ENCODE results near the gene EXOC2. TPM values are rescaled to one million over a fixed set of nuclear protein-coding genes. Genes with fewer than 3 reads are reported as not detected.
"Not testable (repeated sequence)": the region's sequence is repeated elsewhere in the genome, so short reads cannot be mapped to it uniquely, and the experiment has no call there.

Gene EXOC2
- total RNA-seq, 1 donor from 2014 or later, result 30.0 TPM

DNA sequence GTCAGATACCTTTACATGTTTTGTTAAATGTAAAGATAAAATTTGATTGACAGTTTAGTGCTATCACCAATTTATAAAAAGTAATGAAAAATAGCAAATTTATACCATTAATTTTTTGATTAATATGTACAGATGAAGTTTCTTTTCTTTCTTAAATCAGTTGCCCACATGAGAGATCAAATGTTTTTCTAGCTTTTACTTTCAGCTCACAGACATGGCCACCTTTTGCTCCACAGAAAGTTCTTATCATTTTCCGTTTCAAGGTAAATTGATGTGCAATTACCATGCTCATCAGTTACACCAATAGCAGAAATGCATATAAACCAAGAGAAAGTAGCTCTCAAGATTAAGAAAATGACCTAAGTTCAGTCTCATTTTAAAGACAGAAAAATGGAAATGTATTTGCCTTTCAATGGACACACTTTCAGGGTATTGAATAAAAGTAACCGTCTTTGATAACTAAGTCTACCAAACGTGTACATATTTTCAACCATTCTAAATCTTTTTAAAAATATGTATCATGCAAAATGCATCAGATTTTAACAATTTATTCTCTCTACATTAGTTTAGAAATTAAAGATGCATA is 16.6 kb upstream of the EXOC2 start:
- DNase-seq (ENCODE audit: low read depth), result no peak

GRCh38 chr6:708237-708598 is 15.3 kb upstream of the EXOC2 start:
- no peak for DNase-seq (ENCODE audit: low read depth)

DNA sequence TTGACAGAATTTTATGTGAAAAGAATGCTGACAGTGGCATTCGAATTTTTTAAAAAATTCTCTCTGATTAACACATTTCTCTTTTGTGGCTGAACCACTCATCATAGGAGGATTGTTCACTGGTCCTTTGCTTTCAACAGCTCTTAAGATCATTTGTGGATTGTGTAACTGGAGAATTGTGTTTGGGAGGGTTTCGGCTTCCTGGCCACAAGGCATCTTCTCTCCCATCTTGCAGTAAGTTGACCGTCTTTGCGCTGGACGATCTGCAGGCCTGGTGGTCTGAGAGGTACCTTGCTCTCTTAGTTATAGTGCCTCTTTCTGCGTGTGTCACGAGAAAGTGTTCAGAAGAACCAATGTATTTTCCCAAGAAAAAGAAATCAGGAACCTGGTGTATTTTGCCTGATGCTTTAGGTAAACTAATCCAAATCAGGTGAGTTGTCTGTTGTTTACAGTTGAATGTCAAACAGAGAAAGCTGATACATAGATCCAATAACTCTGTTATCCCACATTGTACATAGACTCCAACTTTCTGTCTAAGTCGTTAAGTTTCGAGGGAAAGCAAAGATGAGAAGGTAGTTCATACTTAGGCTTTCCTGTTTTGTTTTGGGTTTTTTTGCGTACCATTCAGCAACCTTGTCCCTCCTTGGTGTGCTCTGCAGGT is 14.8 kb upstream of the EXOC2 start:
- DNase-seq (ENCODE audit: low read depth), result no peak

DNA sequence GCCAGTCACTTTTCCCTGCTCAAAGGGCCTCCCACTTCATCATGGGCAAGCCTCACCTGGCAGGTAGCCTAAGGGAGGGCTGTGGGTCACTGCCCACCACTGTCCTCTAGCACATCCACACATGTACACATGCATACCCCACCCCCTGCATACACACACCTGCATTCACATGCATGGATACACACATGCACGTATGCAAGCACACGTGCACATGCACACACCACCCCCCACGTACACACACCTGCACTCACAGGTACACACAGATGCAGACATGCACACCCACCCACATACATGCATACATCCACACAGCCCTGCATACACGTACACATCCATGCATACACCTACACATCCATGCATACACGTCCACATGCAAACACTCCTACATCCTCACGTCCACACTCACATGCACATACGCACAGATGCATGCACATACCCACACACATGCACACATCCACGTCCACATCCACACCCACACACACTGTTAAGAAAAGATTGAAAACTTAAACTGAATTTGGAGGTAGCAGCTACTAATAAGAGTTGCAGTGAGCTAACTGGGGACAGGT is 14.0 kb upstream of the EXOC2 start:
- no peak for DNase-seq (ENCODE audit: low read depth)

DNA sequence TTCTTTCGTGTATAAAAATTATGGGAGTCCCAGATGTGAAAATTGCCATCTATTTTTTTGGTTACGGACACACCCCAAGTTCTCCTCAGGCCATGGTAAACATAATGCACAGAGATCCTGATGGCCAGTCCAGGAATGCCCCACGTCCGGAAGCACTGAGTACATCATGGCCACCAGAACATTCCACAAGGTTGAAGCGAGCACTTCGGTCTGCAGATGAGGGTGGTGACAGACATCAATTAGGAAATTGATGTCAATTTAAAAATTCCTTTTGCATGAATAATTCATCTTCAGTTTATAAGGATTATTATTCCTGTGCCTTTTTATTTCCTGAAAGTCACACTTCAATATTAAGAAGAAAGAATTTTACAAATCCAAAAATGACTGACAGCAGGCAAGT is 13.2 kb upstream of the EXOC2 start:
- no peak for DNase-seq (ENCODE audit: low read depth)

DNA sequence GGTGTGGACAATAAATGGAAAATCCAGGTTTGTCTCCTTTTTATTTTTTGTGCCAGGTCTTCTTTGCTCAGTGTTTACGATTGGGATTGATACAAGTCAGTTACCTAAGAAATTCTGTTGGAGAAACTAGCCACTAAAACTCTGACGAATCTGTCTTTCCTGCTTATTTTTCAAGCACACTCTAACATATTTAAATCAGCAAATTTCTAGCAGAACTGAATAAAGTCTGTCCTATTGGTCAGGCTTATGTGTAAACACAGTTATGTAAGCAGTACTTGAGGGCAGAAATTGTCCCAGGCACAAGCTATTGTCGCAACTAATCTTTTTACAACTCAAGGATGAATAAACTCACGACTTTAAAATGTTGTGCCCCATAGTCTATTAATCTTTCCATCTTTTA is 12.1 kb upstream of the EXOC2 start:
- no peak for DNase-seq (ENCODE audit: low read depth)

- no peak for DNase-seq (ENCODE audit: low read depth)
Observed at GRCh38 chr6:704046-704445, 11.1 kb upstream of the EXOC2 start.

DNA sequence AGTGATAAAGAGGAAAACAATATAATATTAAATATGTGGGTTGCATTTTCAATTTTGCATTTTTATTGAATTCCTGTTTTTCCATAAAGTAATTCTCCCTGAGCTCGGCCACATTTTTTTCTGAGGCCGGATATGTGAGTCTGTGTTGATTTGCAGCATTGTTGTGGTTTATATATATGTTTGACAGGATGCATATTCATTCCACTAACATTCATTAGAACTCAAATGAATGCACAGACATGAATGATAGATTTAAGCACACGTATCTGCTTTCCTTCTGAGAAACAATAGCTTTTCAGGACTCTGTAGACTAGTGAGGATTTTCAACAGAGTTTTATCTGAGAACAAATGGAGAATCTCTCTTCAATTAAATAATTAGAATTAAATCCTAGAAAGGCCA is 10.6 kb upstream of the EXOC2 start:
- no peak for DNase-seq (ENCODE audit: low read depth)

GRCh38 chr6:701700-702479 is 9.0 kb upstream of the EXOC2 start:
- DNase-seq (ENCODE audit: low read depth), result no peak

DNA sequence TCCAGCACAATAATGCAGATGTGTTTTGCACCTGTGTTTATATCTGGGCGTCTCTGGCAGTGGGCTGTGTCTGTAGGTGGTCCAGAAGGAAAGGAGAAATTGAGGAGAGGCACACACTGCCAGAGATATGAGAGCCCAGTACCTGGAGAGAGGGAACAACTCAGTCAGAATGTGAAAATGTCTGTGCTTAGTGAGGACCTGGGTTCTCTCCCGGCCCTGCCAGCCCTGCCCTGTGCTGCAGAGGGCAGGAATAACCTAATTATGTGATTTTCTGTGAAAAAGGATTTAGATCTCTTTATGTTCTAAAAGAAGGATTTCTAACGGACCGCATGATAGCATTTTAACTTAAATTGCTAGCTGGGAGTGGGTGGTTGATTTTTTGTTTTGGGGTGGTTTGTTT is 8.3 kb upstream of the EXOC2 start:
- DNase-seq (ENCODE audit: low read depth), result no peak

- DNase-seq (ENCODE audit: low read depth), result no peak
Observed at GRCh38 chr6:700490-700889, 7.6 kb upstream of the EXOC2 start.

GRCh38 chr6:699319-699718 is 6.4 kb upstream of the EXOC2 start:
- DNase-seq (ENCODE audit: low read depth), result no peak

GRCh38 chr6:694431-695126 is 1.6 kb upstream of the EXOC2 start:
- DNase-seq (ENCODE audit: low read depth), result not testable (repeated sequence)

DNA sequence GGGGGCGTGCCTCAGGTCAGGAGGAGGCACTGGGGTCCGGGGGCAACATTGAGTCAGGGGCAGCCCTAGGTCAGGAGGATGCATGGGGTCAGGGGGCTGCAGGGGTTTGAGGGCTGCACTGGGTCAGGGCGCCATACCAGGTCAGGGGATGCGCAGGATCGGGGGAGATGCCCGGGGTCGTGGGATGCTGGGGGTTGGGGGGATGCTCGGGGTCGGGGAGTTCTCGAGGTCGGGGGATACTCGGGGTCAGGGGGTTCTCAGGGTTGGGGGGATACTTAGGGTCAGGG is 727 bp upstream of the EXOC2 start:
- DNase-seq (ENCODE audit: low read depth), result no peak

- DNase-seq (ENCODE audit: low read depth), result peak; percentile 40
Observed at GRCh38 chr6:692356-692851, 535 bp downstream of the EXOC2 start.

DNA sequence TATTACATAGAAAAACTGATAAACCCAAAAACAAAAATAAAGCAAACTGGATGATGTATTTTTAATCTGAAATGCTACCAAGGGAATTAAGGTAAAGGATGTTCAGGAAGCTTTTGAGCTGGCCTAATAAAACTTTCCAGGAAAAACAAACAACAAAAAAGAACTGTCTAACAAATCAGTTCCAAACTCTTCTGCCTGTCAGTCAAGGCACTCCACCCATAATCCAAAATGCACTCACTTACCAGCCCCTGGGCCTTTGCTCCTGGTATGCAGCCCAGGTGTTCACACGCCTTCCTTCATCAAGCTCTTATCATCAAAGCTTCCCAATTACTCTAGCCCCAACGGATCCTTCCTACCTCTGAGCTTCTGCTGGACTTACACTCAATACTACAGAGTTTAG is 3.7 kb downstream of the EXOC2 start:
- no peak for DNase-seq (ENCODE audit: low read depth)

DNA sequence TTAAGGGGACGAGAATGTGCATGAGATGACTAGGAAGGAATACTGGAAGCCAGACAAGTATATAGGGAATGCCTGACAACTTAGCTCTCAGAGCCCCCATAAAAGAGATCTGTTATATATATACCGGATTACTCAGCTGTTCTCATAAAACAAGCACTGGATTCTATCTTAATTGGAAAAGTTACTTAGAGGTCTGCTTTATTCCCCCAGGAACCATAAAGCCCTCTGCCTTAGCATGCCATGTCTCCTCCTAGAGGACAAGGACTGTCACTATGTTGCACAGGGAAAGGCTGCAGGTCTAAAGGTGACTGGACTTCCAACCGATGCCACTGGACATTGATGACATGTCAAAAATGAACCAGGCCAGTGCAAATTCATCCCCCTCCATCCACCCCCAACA is 6.4 kb downstream of the EXOC2 start:
- DNase-seq (ENCODE audit: low read depth), result peak; percentile 43

DNA sequence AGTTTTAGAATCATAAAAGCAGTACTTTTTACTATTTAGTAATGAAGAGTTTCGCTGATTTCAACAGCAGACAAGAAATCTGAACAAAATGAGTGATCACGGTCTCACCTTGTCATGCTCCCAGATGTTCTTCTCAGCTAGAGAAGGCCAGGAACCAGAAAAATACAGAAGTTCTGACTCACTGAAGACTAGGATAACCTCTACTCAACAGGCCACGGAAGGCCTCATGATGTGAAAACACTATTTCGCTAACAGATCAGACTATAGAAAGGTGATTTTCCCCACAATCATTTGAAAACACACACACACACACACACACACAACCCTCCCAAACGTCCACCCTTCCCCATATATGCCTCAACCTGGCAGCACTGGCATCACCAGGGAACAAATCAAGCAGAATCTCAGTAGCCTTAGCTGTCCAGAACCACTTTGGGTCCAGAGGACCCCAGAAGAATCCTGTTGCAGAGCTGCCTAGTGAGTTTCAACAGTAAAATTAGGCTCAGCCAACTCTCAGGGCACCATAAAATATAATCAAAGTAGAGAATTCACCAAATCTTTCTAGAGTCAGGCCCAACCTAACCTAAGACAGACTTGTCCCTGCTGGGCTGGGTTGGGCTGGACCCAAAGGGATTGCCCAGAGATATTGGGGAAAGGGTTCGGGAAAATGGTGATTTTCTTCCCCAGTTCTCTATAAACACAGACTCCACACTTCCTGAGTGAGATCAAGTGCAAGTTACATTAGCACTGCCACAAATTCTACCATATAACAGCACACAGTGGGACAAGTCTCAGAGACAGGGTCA is 7.9 kb downstream of the EXOC2 start:
- DNase-seq (ENCODE audit: low read depth), result no peak

GRCh38 chr6:683742-684440 is 9.0 kb downstream of the EXOC2 start:
- DNase-seq (ENCODE audit: low read depth), result peak; percentile 95

- DNase-seq (ENCODE audit: low read depth), result no peak
Observed at GRCh38 chr6:680666-681340, 12.1 kb downstream of the EXOC2 start.

All from myocyte (in vitro differentiated cells).